Activated naive CD8-positive, alpha-beta T cell (primary cell): ENCODE results near the gene SRGAP3.
"Not testable (repeated sequence)": the region's sequence is repeated elsewhere in the genome, so short reads cannot be mapped to it uniquely, and the experiment has no call there.

Source experiments
- H3K27ac Mint-ChIP-seq: one replicate; pipeline ENCODE4 v1.8.0; 2021; ENCODE audit warnings: mixed read lengths
- H3K27me3 Mint-ChIP-seq: one replicate; pipeline ENCODE4 v1.8.0; 2021; ENCODE audit warnings: mixed read lengths
- H3K36me3 Mint-ChIP-seq: one replicate; pipeline ENCODE4 v1.8.0; 2021; ENCODE audit warnings: mixed read lengths
- H3K4me1 Mint-ChIP-seq: one replicate; pipeline ENCODE4 v1.8.0; 2021; ENCODE audit warnings: low read depth, mixed read lengths
- H3K4me3 Mint-ChIP-seq: one replicate; pipeline ENCODE4 v1.8.0; 2021; ENCODE audit warnings: mild to moderate bottlenecking, mixed read lengths
- H3K9me3 Mint-ChIP-seq: one replicate; pipeline ENCODE4 v1.8.0; 2021; ENCODE audit warnings: low read depth, mixed read lengths

Gene SRGAP3

GRCh38 chr3:9249273-9250192, at the start of gene SRGAP3:
TSS of gene SRGAP3 (minus strand) at chr3:9249646. CDS start at chr3:9248951, 695 bp downstream.
- H3K9me3 Mint-ChIP-seq, result no peaks in the 10 kb centered on the region
- H3K27ac Mint-ChIP-seq, result no peak within 1 kb of the TSS
- H3K27me3 Mint-ChIP-seq, result no peaks in the 10 kb centered on the region
- H3K4me3 Mint-ChIP-seq, result peak within 1 kb of the TSS; percentile 92
- peaks cover 22% of the 10 kb centered on the region for H3K4me1 Mint-ChIP-seq
- peaks cover 3% of the 10 kb centered on the region for H3K36me3 Mint-ChIP-seq

GRCh38 chr3:9298236-9298635, 48.8 kb upstream of the SRGAP3 start:
- no peak overlapping the region for H3K27ac Mint-ChIP-seq
- H3K9me3 Mint-ChIP-seq, result peaks cover 6% of the 10 kb centered on the region
- no peaks in the 10 kb centered on the region for H3K36me3 Mint-ChIP-seq
- peaks cover 6% of the 10 kb centered on the region for H3K4me1 Mint-ChIP-seq
- peaks cover 4% of the 10 kb centered on the region for H3K27me3 Mint-ChIP-seq
- no peak overlapping the region for H3K4me3 Mint-ChIP-seq

GRCh38 chr3:9296241-9296640, 46.8 kb upstream of the SRGAP3 start:
- no peak overlapping the region for H3K27ac Mint-ChIP-seq
- no peaks in the 10 kb centered on the region for H3K36me3 Mint-ChIP-seq
- peaks cover 6% of the 10 kb centered on the region for H3K9me3 Mint-ChIP-seq

GRCh38 chr3:9295007-9295406, 45.6 kb upstream of the SRGAP3 start:
- H3K36me3 Mint-ChIP-seq, result no peaks in the 10 kb centered on the region
- H3K27ac Mint-ChIP-seq, result no peak overlapping the region
- peaks cover 1% of the 10 kb centered on the region for H3K27me3 Mint-ChIP-seq
- no peak overlapping the region for H3K4me3 Mint-ChIP-seq
- peaks cover 2% of the 10 kb centered on the region for H3K9me3 Mint-ChIP-seq
- H3K4me1 Mint-ChIP-seq, result no peaks in the 10 kb centered on the region

More at GRCh38 chr3:9296241-9296640, 46.8 kb upstream of the SRGAP3 start:
- Mint-ChIP-seq H3K4me1 (no peaks in the 10 kb centered on the region), H3K4me3 (no peak overlapping the region), H3K27me3 (peaks cover 1% of the 10 kb centered on the region)

GRCh38 chr3:9293953-9294352, 44.5 kb upstream of the SRGAP3 start:
- H3K9me3 Mint-ChIP-seq, H3K27ac Mint-ChIP-seq, H3K36me3 Mint-ChIP-seq, H3K27me3 Mint-ChIP-seq, H3K4me3 Mint-ChIP-seq, H3K4me1 Mint-ChIP-seq: not testable (repeated sequence)

GRCh38 chr3:9293076-9293475, 43.6 kb upstream of the SRGAP3 start:
- Mint-ChIP-seq H3K4me1 (no peaks in the 10 kb centered on the region), H3K9me3 (no peaks in the 10 kb centered on the region), H3K4me3 (no peak overlapping the region), H3K36me3 (peaks cover 3% of the 10 kb centered on the region), H3K27ac (no peak overlapping the region), H3K27me3 (peaks cover 4% of the 10 kb centered on the region)

GRCh38 chr3:9292516-9292915, 43.1 kb upstream of the SRGAP3 start:
- H3K36me3 Mint-ChIP-seq, result peaks cover 3% of the 10 kb centered on the region
- no peak overlapping the region for H3K4me3 Mint-ChIP-seq
- no peaks in the 10 kb centered on the region for H3K4me1 Mint-ChIP-seq
- peaks cover 4% of the 10 kb centered on the region for H3K27me3 Mint-ChIP-seq
- no peaks in the 10 kb centered on the region for H3K9me3 Mint-ChIP-seq
- H3K27ac Mint-ChIP-seq, result no peak overlapping the region

GRCh38 chr3:9291821-9292410, 42.5 kb upstream of the SRGAP3 start:
- Mint-ChIP-seq H3K36me3 (peaks cover 3% of the 10 kb centered on the region), H3K9me3 (no peaks in the 10 kb centered on the region), H3K27me3 (peaks cover 4% of the 10 kb centered on the region), H3K4me3 (no peak overlapping the region), H3K4me1 (no peaks in the 10 kb centered on the region), H3K27ac (no peak overlapping the region)

- Mint-ChIP-seq H3K9me3 (no peaks in the 10 kb centered on the region), H3K4me3 (no peak overlapping the region), H3K27ac (no peak overlapping the region), H3K27me3 (peaks cover 3% of the 10 kb centered on the region), H3K4me1 (no peaks in the 10 kb centered on the region), H3K36me3 (peaks cover 3% of the 10 kb centered on the region)
These were observed 41.1 kb upstream of the SRGAP3 start for GRCh38 chr3:9290566-9290965.

- H3K4me1 Mint-ChIP-seq, H3K4me3 Mint-ChIP-seq, H3K36me3 Mint-ChIP-seq, H3K27me3 Mint-ChIP-seq, H3K9me3 Mint-ChIP-seq, H3K27ac Mint-ChIP-seq: not testable (repeated sequence)
These were observed 32.1 kb upstream of the SRGAP3 start for GRCh38 chr3:9281533-9281932.

GRCh38 chr3:9280451-9281219, 31.2 kb upstream of the SRGAP3 start:
- H3K9me3 Mint-ChIP-seq, result no peaks in the 10 kb centered on the region
- H3K4me1 Mint-ChIP-seq, result no peaks in the 10 kb centered on the region
- H3K36me3 Mint-ChIP-seq, result peaks cover 2% of the 10 kb centered on the region
- H3K27ac Mint-ChIP-seq, result no peak overlapping the region
- no peak overlapping the region for H3K4me3 Mint-ChIP-seq
- no peaks in the 10 kb centered on the region for H3K27me3 Mint-ChIP-seq

- no peak overlapping the region for H3K27ac Mint-ChIP-seq
- peaks cover 2% of the 10 kb centered on the region for H3K36me3 Mint-ChIP-seq
- no peaks in the 10 kb centered on the region for H3K9me3 Mint-ChIP-seq
- no peaks in the 10 kb centered on the region for H3K27me3 Mint-ChIP-seq
- no peaks in the 10 kb centered on the region for H3K4me1 Mint-ChIP-seq
- no peak overlapping the region for H3K4me3 Mint-ChIP-seq
These were observed 30.5 kb upstream of the SRGAP3 start for GRCh38 chr3:9279966-9280365.

- H3K9me3 Mint-ChIP-seq, result no peaks in the 10 kb centered on the region
- no peaks in the 10 kb centered on the region for H3K27me3 Mint-ChIP-seq
- H3K4me3 Mint-ChIP-seq, result no peak overlapping the region
- no peaks in the 10 kb centered on the region for H3K4me1 Mint-ChIP-seq
- peaks cover 2% of the 10 kb centered on the region for H3K36me3 Mint-ChIP-seq
- no peak overlapping the region for H3K27ac Mint-ChIP-seq
These were observed 29.1 kb upstream of the SRGAP3 start for GRCh38 chr3:9278498-9278897.

- Mint-ChIP-seq H3K4me3 (no peak overlapping the region), H3K27ac (no peak overlapping the region), H3K36me3 (peaks cover 2% of the 10 kb centered on the region), H3K9me3 (no peaks in the 10 kb centered on the region), H3K4me1 (no peaks in the 10 kb centered on the region), H3K27me3 (no peaks in the 10 kb centered on the region)
These were observed 28.6 kb upstream of the SRGAP3 start for GRCh38 chr3:9278085-9278484.

GRCh38 chr3:9276761-9277370, 27.4 kb upstream of the SRGAP3 start:
- peaks cover 2% of the 10 kb centered on the region for H3K36me3 Mint-ChIP-seq
- H3K27ac Mint-ChIP-seq, result no peak overlapping the region
- H3K4me1 Mint-ChIP-seq, result no peaks in the 10 kb centered on the region
- no peaks in the 10 kb centered on the region for H3K27me3 Mint-ChIP-seq
- no peaks in the 10 kb centered on the region for H3K9me3 Mint-ChIP-seq
- H3K4me3 Mint-ChIP-seq, result no peak overlapping the region
